Measurements from ENCODE around the gene ZNF280C.
A peak's percentile ranks its signal among the peaks of the same experiment; 100 is the strongest.

The ZNF280C gene

GRCh38 chrX:130172127-130172845, 96.4 kb downstream of the ZNF280C start:
- H3K4me3 ChIP-seq (ENCODE audit: low read length) = peak overlapping the region; percentile 35
- TF ChIP-seq, protein P1, sequence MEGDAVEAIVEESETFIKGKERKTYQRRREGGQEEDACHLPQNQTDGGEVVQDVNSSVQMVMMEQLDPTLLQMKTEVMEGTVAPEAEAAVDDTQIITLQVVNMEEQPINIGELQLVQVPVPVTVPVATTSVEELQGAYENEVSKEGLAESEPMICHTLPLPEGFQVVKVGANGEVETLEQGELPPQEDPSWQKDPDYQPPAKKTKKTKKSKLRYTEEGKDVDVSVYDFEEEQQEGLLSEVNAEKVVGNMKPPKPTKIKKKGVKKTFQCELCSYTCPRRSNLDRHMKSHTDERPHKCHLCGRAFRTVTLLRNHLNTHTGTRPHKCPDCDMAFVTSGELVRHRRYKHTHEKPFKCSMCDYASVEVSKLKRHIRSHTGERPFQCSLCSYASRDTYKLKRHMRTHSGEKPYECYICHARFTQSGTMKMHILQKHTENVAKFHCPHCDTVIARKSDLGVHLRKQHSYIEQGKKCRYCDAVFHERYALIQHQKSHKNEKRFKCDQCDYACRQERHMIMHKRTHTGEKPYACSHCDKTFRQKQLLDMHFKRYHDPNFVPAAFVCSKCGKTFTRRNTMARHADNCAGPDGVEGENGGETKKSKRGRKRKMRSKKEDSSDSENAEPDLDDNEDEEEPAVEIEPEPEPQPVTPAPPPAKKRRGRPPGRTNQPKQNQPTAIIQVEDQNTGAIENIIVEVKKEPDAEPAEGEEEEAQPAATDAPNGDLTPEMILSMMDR (IDR thresholded peaks at IDR 0.05; ENCODE audit: insufficient read depth, low read depth, low read length, missing control alignments) = no peak
- DNase-seq (ENCODE audit: low read depth) = no peak

GRCh38 chrX:130171446-130172126, 97.1 kb downstream of the ZNF280C start, which contains the start of gene RAB33A:
TSS of gene RAB33A (plus strand) at chrX:130171962. CDS start at chrX:130172063, 101 bp downstream.
- peak; percentile 6 for DNase-seq (ENCODE audit: low read depth)
- TF ChIP-seq, protein P1 (IDR thresholded peaks at IDR 0.05; ENCODE audit: insufficient read depth, low read depth, low read length, missing control alignments) = no peak
- H3K4me3 ChIP-seq (ENCODE audit: low read length) = peak within 1 kb of the TSS; percentile 35

- H3K4me3 ChIP-seq (ENCODE audit: low read length) = peak overlapping the region; percentile 35
- DNase-seq (ENCODE audit: low read depth) = peak; percentile 1
- TF ChIP-seq, protein P1 (IDR thresholded peaks at IDR 0.05; ENCODE audit: insufficient read depth, low read depth, low read length, missing control alignments) = no peak
These were observed 97.8 kb downstream of the ZNF280C start for GRCh38 chrX:130170752-130171445.

- TF ChIP-seq, protein P1 (IDR thresholded peaks at IDR 0.05; ENCODE audit: insufficient read depth, low read depth, low read length, missing control alignments) = no peak
- no peak overlapping the region for H3K4me3 ChIP-seq (ENCODE audit: low read length)
- no peak for DNase-seq (ENCODE audit: low read depth)
These were observed 101.7 kb downstream of the ZNF280C start for GRCh38 chrX:130167040-130167439.

DNA sequence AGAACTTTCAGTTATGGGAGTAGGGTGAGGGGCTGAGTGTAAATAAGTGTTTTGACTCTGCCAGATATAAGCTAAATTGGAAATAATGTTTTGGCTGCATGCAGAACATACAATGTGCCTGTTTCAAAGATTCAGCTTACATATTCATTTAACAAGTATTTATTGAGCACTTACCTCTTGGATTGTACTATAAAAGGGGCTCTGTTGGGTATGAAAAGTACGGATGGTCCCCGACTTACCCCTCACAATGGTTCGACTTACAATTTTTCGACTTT, 102.3 kb downstream of the ZNF280C start:
- peak overlapping the region; percentile 71 for H3K4me3 ChIP-seq (ENCODE audit: low read length)

DNA sequence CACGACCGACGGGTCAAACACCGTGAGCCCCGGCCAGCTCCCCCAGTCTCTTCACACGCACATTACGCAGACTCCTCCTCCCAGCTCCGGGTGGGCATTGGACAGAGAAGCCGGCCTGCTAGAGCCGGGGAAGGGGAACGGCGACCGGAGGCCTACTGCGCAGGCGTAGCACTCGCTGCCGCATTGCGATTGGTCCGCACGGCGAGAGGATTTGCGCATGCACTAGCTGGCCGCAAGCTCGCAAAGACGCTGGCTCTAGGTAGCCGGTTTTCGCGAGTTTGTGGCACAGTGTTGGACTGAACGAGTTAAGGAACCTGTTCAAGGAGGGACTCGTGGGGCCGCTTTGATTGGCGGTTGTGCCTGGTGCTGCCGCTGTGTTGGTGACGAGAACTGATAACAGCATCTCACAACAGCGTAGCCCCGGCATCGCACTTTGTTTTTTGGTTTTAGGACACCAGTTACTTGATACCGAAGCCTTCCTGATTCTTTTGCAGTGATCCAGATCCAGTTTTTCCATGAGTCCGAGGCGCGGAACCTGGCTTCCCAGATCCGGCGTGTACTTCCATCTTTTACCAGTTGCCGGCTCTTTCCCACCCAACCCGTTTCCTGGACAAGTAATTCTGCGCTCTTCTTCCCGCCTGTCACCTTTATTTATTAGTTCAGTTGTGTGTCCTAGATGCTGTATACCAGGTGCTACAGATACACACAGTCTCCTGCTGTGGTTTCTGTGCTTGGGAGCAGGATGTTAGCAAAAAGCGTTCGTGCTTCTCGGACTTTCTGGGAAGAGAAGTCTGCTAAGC, 102.8 kb downstream of the ZNF280C start, which contains the start of gene AIFM1:
TSS of gene AIFM1 (minus strand) at position 139 of the 800 bp plus-strand sequence. CDS start 185 bp downstream, outside the sequence.
- DNase-seq (ENCODE audit: low read depth) = peak; percentile 93
- H3K4me3 ChIP-seq (ENCODE audit: low read length) = peak within 1 kb of the TSS; percentile 71
- TF ChIP-seq, protein P1 (IDR thresholded peaks at IDR 0.05; ENCODE audit: insufficient read depth, low read depth, low read length, missing control alignments) = no peak

More for the DNA sequence above, 102.3 kb downstream of the ZNF280C start:
- TF ChIP-seq, protein P1 (IDR thresholded peaks at IDR 0.05; ENCODE audit: insufficient read depth, low read depth, low read length, missing control alignments) = no peak
- no peak for DNase-seq (ENCODE audit: low read depth)
